ENCODE measurements around the gene RPS14. TPM values are rescaled to one million over a fixed set of nuclear protein-coding genes. Genes with fewer than 3 reads are reported as not detected.
A peak's percentile ranks its signal among the peaks of the same experiment; 100 is the strongest.

Gene RPS14
- total and polyA plus RNA-seq, 2 of the 4 experiments (the other 2 are of a cell fraction) = 6,296 to 7,310 TPM

GRCh38 chr5:150458802-150459557 lies 9.4 kb upstream of the RPS14 start:
- no peaks in the 10 kb centered on the region; the same call in 1 of the 2 replicates for H3K9me1 ChIP-seq (ENCODE audit: insufficient read depth, low read length)
- intact Hi-C loops (cut with micrococcal nuclease) = loop anchor here (1.0 to 2.0 kb wide), 4 partner anchors 64 to 388 kb away; partner anchors contain the start of gene IRGM
- TF ChIP-seq CHD1 (IDR thresholded peaks at IDR 0.05; ENCODE audit: low read depth, low read length) (no peak), RCOR1 (IDR thresholded peaks at IDR 0.05; ENCODE audit: insufficient replicate concordance, low read length) (no peak), RAD21 (IDR thresholded peaks at IDR 0.05; ENCODE audit: low read length) (peak; percentile 87), POLR2A (IDR thresholded peaks at IDR 0.05; ENCODE audit: low read depth, low read length) (no peak), CTCF (conservative IDR thresholded peaks at IDR 0.05; ENCODE audit: low read depth, low read length) (peak; percentile 84), USF2 (IDR thresholded peaks at IDR 0.05; ENCODE audit: low read depth, low read length) (no peak), BHLHE40 (IDR thresholded peaks at IDR 0.05; ENCODE audit: low read depth, low read length) (no peak), NFE2L2 (IDR thresholded peaks at IDR 0.05; ENCODE audit: low read depth, low read length) (no peak), FOS (IDR thresholded peaks at IDR 0.05; ENCODE audit: low read depth, low read length) (no peak), RFX5 (IDR thresholded peaks at IDR 0.05; ENCODE audit: low read depth, low read length) (no peak), MXI1 (IDR thresholded peaks at IDR 0.05; ENCODE audit: borderline replicate concordance, low read depth, low read length) (0 out of 2 replicates have a peak, but pooled peaks have one; percentile 55), SMC3 (IDR thresholded peaks at IDR 0.05; ENCODE audit: low read depth, low read length) (peak; percentile 70), CEBPB (IDR thresholded peaks at IDR 0.05; ENCODE audit: low read depth, low read length) (no peak), MAZ (IDR thresholded peaks at IDR 0.05; ENCODE audit: borderline replicate concordance, low read depth, low read length) (peak; percentile 80; the same call in 1 of the 2 replicates), MAFK (IDR thresholded peaks at IDR 0.05; ENCODE audit: low read depth, low read length) (no peak)

More at GRCh38 chr5:150458802-150459557, 9.4 kb upstream of the RPS14 start:
- peak; percentile 38 for DNase-seq
- Histone ChIP-seq H2AK5ac (ENCODE audit: low read depth, low read length) (peak overlapping the region; percentile 57), H4K20me1 (ENCODE audit: insufficient read depth, low read length) (no peaks in the 10 kb centered on the region), H2AFZ (replicated peaks; ENCODE audit: low read length, poor library complexity) (peak overlapping the region; percentile 88), H4K5ac (ENCODE audit: low read depth, low read length) (peak overlapping the region; percentile 83), H3K36me3 (ENCODE audit: control insufficient read depth, insufficient read depth, low read length) (no peaks in the 10 kb centered on the region), H3K18ac (ENCODE audit: low read depth, low read length) (peak overlapping the region; percentile 49; the same call in 1 of the 2 replicates), H2BK15ac (ENCODE audit: low read depth, low read length) (peak overlapping the region; percentile 12; the same call in 1 of the 3 replicates), H3K9ac (ENCODE audit: low read depth, low read length) (0 out of 2 replicates have a peak overlapping the region, but pooled peaks have one; percentile 13), H2BK5ac (ENCODE audit: low read depth, low read length, poor library complexity, severe bottlenecking) (no peak overlapping the region), H3K4me3 (ENCODE audit: insufficient read depth, low read depth, low read length) (no peak overlapping the region), H3K23ac (ENCODE audit: low read depth, low read length) (no peak overlapping the region; the same call in 1 of the 2 replicates), H3K27ac (ENCODE audit: insufficient read depth, low read length) (peak overlapping the region; percentile 33; the same call in 1 of the 2 replicates), H2AK9ac (replicated peaks; ENCODE audit: low read depth, low read length, poor library complexity) (peak overlapping the region; percentile 98), H3K4ac (ENCODE audit: low read depth, low read length) (peak overlapping the region; percentile 84), H2BK120ac (ENCODE audit: low read depth, low read length) (peak overlapping the region; percentile 85), H4K91ac (ENCODE audit: insufficient read depth, low read depth, low read length) (peak overlapping the region; percentile 70), H3K9me3 (ENCODE audit: control insufficient read depth, insufficient read depth, low read length) (no peaks in the 10 kb centered on the region), H3K79me1 (ENCODE audit: low read depth in 1 of 2, low read length in 2 of 2) (0 out of 4 replicates have a peak, but pooled peaks cover 0 to 6% of the 10 kb centered on the region in 2 experiments), H3K14ac (replicated peaks; ENCODE audit: low read depth, low read length) (no peak overlapping the region), H3K56ac (ENCODE audit: extremely low read depth, insufficient read depth, low read length) (no peak overlapping the region), H3K4me2 (ENCODE audit: low read depth, low read length) (peak overlapping the region; percentile 97), H4K8ac (ENCODE audit: low read depth in 2 of 2, low read length in 2 of 2) (peak overlapping the region; percentile 42 to 82; a peak in 2 of 4 replicates), H3K4me1 (ENCODE audit: control insufficient read depth, insufficient read depth, low read length) (0 out of 2 replicates have a peak, but pooled peaks cover 2% of the 10 kb centered on the region), H2BK20ac (ENCODE audit: low read depth, low read length) (peak overlapping the region; percentile 88), H3K27me3 (ENCODE audit: control insufficient read depth, insufficient read depth, low read length) (no peaks in the 10 kb centered on the region)
- dilution Hi-C loops (cut with HindIII; ENCODE audit: low sequenced_read_pairs, unreplicated experiment) = no loop called here
- BruUV-seq (replicated peaks) = no TSS peak
- 49% methylated on average over 12 of the region's 36 CpGs; no CpG with 5 or more reads in 1 of the 2 experiments for WGBS, 2 experiments (ENCODE audit: extremely low coverage in 2 of 2, insufficient read length in 1 of 2)
- in situ Hi-C loops (cut with MboI; ENCODE audit: low sequenced_read_pairs) = no loop called here
- CTCF ChIA-PET = interaction anchor here (0.6 to 1.0 kb wide), 7 partner anchors 9 to 276 kb away, joined by 3 to 4 read pairs (median 4); partner anchors contain the start of gene RBM22
- ATAC-seq (ENCODE audit: low read depth) = peak; percentile 98
- POLR2A ChIA-PET (ENCODE audit: unreplicated experiment) = no interaction called here
